HFF-Myc (cell line): Measurements from ENCODE around the gene OSTN.
"Not testable (repeated sequence)": the region's sequence is repeated elsewhere in the genome, so short reads cannot be mapped to it uniquely, and the experiment has no call there.

Source experiments
- DNase-seq: peaks from one replicate; pipeline ENCODE4 v3.0.0-alpha.2; 2011; ENCODE audit warnings: low read depth; ENCODE audit errors: extremely low read depth
- H3K4me3 ChIP-seq: replicated peaks from 2 replicates; pipeline ENCODE4 v1.5.1; 2011; ENCODE audit warnings: low read depth, mild to moderate bottlenecking, control low read depth, low read length
- CTCF ChIP-seq: IDR thresholded peaks from 2 replicates; pipeline ENCODE4 v1.5.1; 2012; ENCODE audit warnings: mild to moderate bottlenecking, low read depth, low read length, control low read depth; ENCODE audit errors: missing control alignments

OSTN gene

GRCh38 chr3:191239407-191240031 is 40.5 kb downstream of the OSTN start:
- no peak overlapping the region for H3K4me3 ChIP-seq
- TF ChIP-seq CTCF, result no peak
- no peak for DNase-seq

GRCh38 chr3:191240486-191240885 is 41.4 kb downstream of the OSTN start:
- no peak for DNase-seq
- TF ChIP-seq CTCF, result no peak
- H3K4me3 ChIP-seq, result no peak overlapping the region

- DNase-seq, result no peak
- TF ChIP-seq CTCF, result peak; percentile 10
- no peak overlapping the region for H3K4me3 ChIP-seq
Measured at GRCh38 chr3:191244242-191244867, 45.3 kb downstream of the OSTN start.

- DNase-seq, result not testable (repeated sequence)
Measured at GRCh38 chr3:191246034-191246433, 47.0 kb downstream of the OSTN start.

GRCh38 chr3:191246630-191247029 is 47.6 kb downstream of the OSTN start:
- no peak overlapping the region for H3K4me3 ChIP-seq
- DNase-seq, result no peak
- no peak for TF ChIP-seq CTCF

More at GRCh38 chr3:191246034-191246433, 47.0 kb downstream of the OSTN start:
- H3K4me3 ChIP-seq, result not testable (repeated sequence)

GRCh38 chr3:191253089-191253799 is 54.2 kb downstream of the OSTN start:
- H3K4me3 ChIP-seq, result no peak overlapping the region
- no peak for DNase-seq
- no peak for TF ChIP-seq CTCF

- H3K4me3 ChIP-seq, result no peak overlapping the region
- no peak for TF ChIP-seq CTCF
- DNase-seq, result no peak
Measured at GRCh38 chr3:191254098-191254873, 55.2 kb downstream of the OSTN start.
